ENCODE data around the gene UBE2C. TPM values are rescaled to one million over a fixed set of nuclear protein-coding genes. Genes with fewer than 3 reads are reported as not detected.

The UBE2C gene
- total RNA-seq, 2 donors from 2014 or later = 139 to 216 TPM

GRCh38 chr20:45772693-45773092 lies 39.8 kb upstream of the UBE2C start:
- Mint-ChIP-seq H3K9me3 (no peaks in the 10 kb centered on the region), H3K36me3 (ENCODE audit: low read depth) (no peaks in the 10 kb centered on the region), H3K27ac (no peak overlapping the region), H3K27me3 (ENCODE audit: insufficient read depth) (no peaks in the 10 kb centered on the region), H3K4me3 (no peak overlapping the region), H3K4me1 (peaks cover 12% of the 10 kb centered on the region)
- no peaks in the 10 kb centered on the region for H3K9me3 ChIP-seq (ENCODE audit: control insufficient read depth, low read length)
- WGBS, 2 experiments (ENCODE audit: insufficient coverage in 1 of 2, insufficient read length in 1 of 2) = 91 to 100% methylated on average over 1 to 3 of the region's 3 CpGs
- TF ChIP-seq, protein P1, sequence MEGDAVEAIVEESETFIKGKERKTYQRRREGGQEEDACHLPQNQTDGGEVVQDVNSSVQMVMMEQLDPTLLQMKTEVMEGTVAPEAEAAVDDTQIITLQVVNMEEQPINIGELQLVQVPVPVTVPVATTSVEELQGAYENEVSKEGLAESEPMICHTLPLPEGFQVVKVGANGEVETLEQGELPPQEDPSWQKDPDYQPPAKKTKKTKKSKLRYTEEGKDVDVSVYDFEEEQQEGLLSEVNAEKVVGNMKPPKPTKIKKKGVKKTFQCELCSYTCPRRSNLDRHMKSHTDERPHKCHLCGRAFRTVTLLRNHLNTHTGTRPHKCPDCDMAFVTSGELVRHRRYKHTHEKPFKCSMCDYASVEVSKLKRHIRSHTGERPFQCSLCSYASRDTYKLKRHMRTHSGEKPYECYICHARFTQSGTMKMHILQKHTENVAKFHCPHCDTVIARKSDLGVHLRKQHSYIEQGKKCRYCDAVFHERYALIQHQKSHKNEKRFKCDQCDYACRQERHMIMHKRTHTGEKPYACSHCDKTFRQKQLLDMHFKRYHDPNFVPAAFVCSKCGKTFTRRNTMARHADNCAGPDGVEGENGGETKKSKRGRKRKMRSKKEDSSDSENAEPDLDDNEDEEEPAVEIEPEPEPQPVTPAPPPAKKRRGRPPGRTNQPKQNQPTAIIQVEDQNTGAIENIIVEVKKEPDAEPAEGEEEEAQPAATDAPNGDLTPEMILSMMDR (conservative IDR thresholded peaks at IDR 0.05) = no peak
- H3K27ac ChIP-seq (ENCODE audit: low read depth, low read length) = no peak overlapping the region
- peaks cover 2% of the 10 kb centered on the region for H3K4me1 ChIP-seq (ENCODE audit: control insufficient read depth, insufficient read depth, low read length)
- no peak overlapping the region for H3K4me3 ChIP-seq (ENCODE audit: low read length)
- H3K27me3 ChIP-seq (ENCODE audit: control insufficient read depth, insufficient read depth, low read length, poor library complexity, severe bottlenecking) = no peaks in the 10 kb centered on the region
- H3K36me3 ChIP-seq (ENCODE audit: control insufficient read depth, insufficient read depth, low read length) = no peaks in the 10 kb centered on the region
- peak; percentile 18 for DNase-seq
- no peak overlapping the region for H3K9ac ChIP-seq (ENCODE audit: extremely low read depth, low read length, poor library complexity, severe bottlenecking)

- Histone ChIP-seq H3K4me1 (ENCODE audit: control insufficient read depth, insufficient read depth, low read length) (peaks cover 10% of the 10 kb centered on the region), H3K27me3 (ENCODE audit: control insufficient read depth, insufficient read depth, low read length, poor library complexity, severe bottlenecking) (no peaks in the 10 kb centered on the region), H3K9ac (ENCODE audit: extremely low read depth, low read length, poor library complexity, severe bottlenecking) (no peak overlapping the region), H3K36me3 (ENCODE audit: control insufficient read depth, insufficient read depth, low read length) (no peaks in the 10 kb centered on the region), H3K9me3 (ENCODE audit: control insufficient read depth, low read length) (no peaks in the 10 kb centered on the region), H3K4me3 (ENCODE audit: low read length) (no peak overlapping the region), H3K27ac (ENCODE audit: low read depth, low read length) (no peak overlapping the region)
- Mint-ChIP-seq H3K4me3 (no peak overlapping the region), H3K27me3 (ENCODE audit: insufficient read depth) (no peaks in the 10 kb centered on the region), H3K27ac (peak overlapping the region; percentile 9), H3K4me1 (peaks cover 19% of the 10 kb centered on the region), H3K36me3 (ENCODE audit: low read depth) (no peaks in the 10 kb centered on the region), H3K9me3 (no peaks in the 10 kb centered on the region)
- 92% methylated on average over 2 of the region's 2 CpGs; no CpG with 5 or more reads in 1 of the 2 experiments for WGBS, 2 experiments (ENCODE audit: insufficient coverage in 1 of 2, insufficient read length in 1 of 2)
- TF ChIP-seq, protein P1 (conservative IDR thresholded peaks at IDR 0.05) = no peak
- DNase-seq = no peak
These were observed 37.5 kb upstream of the UBE2C start for GRCh38 chr20:45774945-45775344.

GRCh38 chr20:45775411-45775810 lies 37.0 kb upstream of the UBE2C start:
- peaks cover 12% of the 10 kb centered on the region for H3K4me1 ChIP-seq (ENCODE audit: control insufficient read depth, insufficient read depth, low read length)
- no peak overlapping the region for H3K4me3 Mint-ChIP-seq
- no peaks in the 10 kb centered on the region for H3K36me3 Mint-ChIP-seq (ENCODE audit: low read depth)
- peak overlapping the region; percentile 9 for H3K27ac Mint-ChIP-seq
- H3K27ac ChIP-seq (ENCODE audit: low read depth, low read length) = no peak overlapping the region
- peaks cover 19% of the 10 kb centered on the region for H3K4me1 Mint-ChIP-seq
- no peak for DNase-seq
- WGBS, 2 experiments (ENCODE audit: insufficient coverage in 1 of 2, insufficient read length in 1 of 2) = 93 to 94% methylated on average over 3 to 6 of the region's 6 CpGs
- H3K27me3 Mint-ChIP-seq (ENCODE audit: insufficient read depth) = no peaks in the 10 kb centered on the region
- H3K27me3 ChIP-seq (ENCODE audit: control insufficient read depth, insufficient read depth, low read length, poor library complexity, severe bottlenecking) = no peaks in the 10 kb centered on the region
- H3K9ac ChIP-seq (ENCODE audit: extremely low read depth, low read length, poor library complexity, severe bottlenecking) = no peak overlapping the region
- H3K36me3 ChIP-seq (ENCODE audit: control insufficient read depth, insufficient read depth, low read length) = no peaks in the 10 kb centered on the region
- no peak overlapping the region for H3K4me3 ChIP-seq (ENCODE audit: low read length)
- TF ChIP-seq, protein P1 (conservative IDR thresholded peaks at IDR 0.05) = no peak
- H3K9me3 Mint-ChIP-seq = no peaks in the 10 kb centered on the region
- H3K9me3 ChIP-seq (ENCODE audit: control insufficient read depth, low read length) = no peaks in the 10 kb centered on the region

All from endodermal cell (in vitro differentiated cells).